Measurements from ENCODE around the gene TMEM174. TPM values are rescaled to one million over a fixed set of nuclear protein-coding genes. Genes with fewer than 3 reads are reported as not detected.

The TMEM174 gene, protein sequence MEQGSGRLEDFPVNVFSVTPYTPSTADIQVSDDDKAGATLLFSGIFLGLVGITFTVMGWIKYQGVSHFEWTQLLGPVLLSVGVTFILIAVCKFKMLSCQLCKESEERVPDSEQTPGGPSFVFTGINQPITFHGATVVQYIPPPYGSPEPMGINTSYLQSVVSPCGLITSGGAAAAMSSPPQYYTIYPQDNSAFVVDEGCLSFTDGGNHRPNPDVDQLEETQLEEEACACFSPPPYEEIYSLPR
- total RNA-seq (2022; extraction: Qiagen RNA extraction; ENCODE audit: low read depth) = not detected in 5 replicates

DNA sequence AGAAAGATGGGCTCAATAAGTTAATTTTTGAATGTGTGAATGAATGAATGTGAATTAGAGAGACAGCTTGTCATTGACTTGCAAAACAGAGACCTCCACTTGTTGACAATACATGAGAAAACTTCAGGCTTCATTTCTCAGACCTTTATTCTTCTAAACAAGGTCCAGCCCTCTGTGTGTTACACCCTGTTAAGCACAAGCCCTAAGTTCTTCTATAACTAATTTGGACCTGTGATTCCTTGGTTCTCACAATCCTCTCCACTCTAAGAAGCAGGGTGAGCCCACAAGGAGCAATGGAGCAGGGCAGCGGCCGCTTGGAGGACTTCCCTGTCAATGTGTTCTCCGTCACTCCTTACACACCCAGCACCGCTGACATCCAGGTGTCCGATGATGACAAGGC is at the start of gene TMEM174:
TMEM174 (plus strand) TSS at position 243 of the 400 bp plus-strand sequence; CDS start at position 294, 51 bp downstream.

Other genes with a start within 250 kb of the TMEM174 start
- gene FCHO2, start 217.2 kb upstream of the TMEM174 start, total RNA-seq (2022; extraction: Qiagen RNA extraction; ENCODE audit: low read depth) = 8.9 to 15.4 TPM (median 13.9 TPM) in 5 replicates
- 4.8 to 6.9 TPM (median 5.8 TPM) in 5 replicates for gene TMEM171, start 52.6 kb upstream of the TMEM174 start, total RNA-seq (2022; extraction: Qiagen RNA extraction; ENCODE audit: low read depth)